NCI-H82 treated with DMSO at 0.1 percent for 48 hours (cell line): ENCODE measurements around the gene ACP1.

ENCODE experiments used
- DNase-seq: peaks from one replicate; lab custom pipeline; 2025; ENCODE audit not compliant: unreplicated experiment; lab: John Stamatoyannopoulos, UW

Gene ACP1

GRCh38 chr2:254241-254640 is 10.5 kb upstream of the ACP1 start:
- DNase-seq, result no peak

GRCh38 chr2:255195-255594 is 9.6 kb upstream of the ACP1 start:
- no peak for DNase-seq

- no peak for DNase-seq
Measured at GRCh38 chr2:256094-256493, 8.7 kb upstream of the ACP1 start.

GRCh38 chr2:257429-257828 is 7.3 kb upstream of the ACP1 start:
- DNase-seq, result no peak

- DNase-seq, result no peak
Measured at GRCh38 chr2:257842-258241, 6.9 kb upstream of the ACP1 start.

- DNase-seq, result no peak
Measured at GRCh38 chr2:258933-259332, 5.8 kb upstream of the ACP1 start.

GRCh38 chr2:259789-260331 is 4.9 kb upstream of the ACP1 start:
- DNase-seq, result no peak

- no peak for DNase-seq
Measured at GRCh38 chr2:260507-261161, 4.1 kb upstream of the ACP1 start.

- no peak for DNase-seq
Measured at GRCh38 chr2:262117-262516, 2.6 kb upstream of the ACP1 start.

- no peak for DNase-seq
Measured at GRCh38 chr2:263022-263738, 1.6 kb upstream of the ACP1 start.

- no peak for DNase-seq
Measured at GRCh38 chr2:263774-264492, 814 bp upstream of the ACP1 start, which contains the start of gene SH3YL1. TSS of gene SH3YL1 (minus strand) at chr2:264032. CDS start at chr2:263984, 48 bp downstream.

GRCh38 chr2:268323-268722 is 3.6 kb downstream of the ACP1 start:
- no peak for DNase-seq

GRCh38 chr2:269356-270030 is 4.7 kb downstream of the ACP1 start:
- DNase-seq, result no peak

- DNase-seq, result no peak
Measured at GRCh38 chr2:270861-271260, 6.1 kb downstream of the ACP1 start.

GRCh38 chr2:271917-272316 is 7.2 kb downstream of the ACP1 start:
- DNase-seq, result no peak

- no peak for DNase-seq
Measured at GRCh38 chr2:273333-273732, 8.6 kb downstream of the ACP1 start.

GRCh38 chr2:274503-274902 is 9.8 kb downstream of the ACP1 start:
- no peak for DNase-seq

GRCh38 chr2:275466-275865 is 10.7 kb downstream of the ACP1 start:
- DNase-seq, result no peak

GRCh38 chr2:278312-278926 is 13.7 kb downstream of the ACP1 start:
- DNase-seq, result no peak

- no peak for DNase-seq
Measured at GRCh38 chr2:278927-279320, 14.2 kb downstream of the ACP1 start.

GRCh38 chr2:279366-279765 is 14.6 kb downstream of the ACP1 start:
- no peak for DNase-seq
